NT2/D1 (cell line): ENCODE data around the gene FSTL4.

Experiments used
- SUZ12 ChIP-seq: IDR thresholded peaks from 2 replicates; pipeline ENCODE4 v1.6.1; 2011; ENCODE audit not compliant: insufficient read length, insufficient read depth; ENCODE audit errors: extremely low read depth
- YY1 ChIP-seq: IDR thresholded peaks from 2 replicates; pipeline ENCODE4 v1.6.1; 2011; ENCODE audit not compliant: insufficient read length, insufficient read depth
- ZNF274 ChIP-seq: IDR thresholded peaks from 2 replicates; pipeline ENCODE4 v1.6.1; 2011; ENCODE audit warnings: mild to moderate bottlenecking, low read depth, low read length

GRCh38 chr5:133319244-133319643 is 293.1 kb downstream of the FSTL4 start:
- TF ChIP-seq SUZ12 = no peak
- TF ChIP-seq YY1 = no peak
- TF ChIP-seq ZNF274 = no peak
